Measurements from ENCODE around the gene SYCP2L.

- no peak for TF ChIP-seq SMC3 (conservative IDR thresholded peaks at IDR 0.05; ENCODE audit: poor library complexity)
- TF ChIP-seq EP300 (conservative IDR thresholded peaks at IDR 0.05; ENCODE audit: poor library complexity, severe bottlenecking) = no peak
- TF ChIP-seq CTCF (IDR thresholded peaks at IDR 0.05; ENCODE audit: poor library complexity, severe bottlenecking) = no peak
- no peak for TF ChIP-seq RAD21 (conservative IDR thresholded peaks at IDR 0.05)
Observed at GRCh38 chr6:10945845-10946244, 59.0 kb downstream of the SYCP2L start.
